Measurements from ENCODE around the gene DEGS2. TPM values are rescaled to one million over a fixed set of nuclear protein-coding genes. Genes with fewer than 3 reads are reported as not detected.

DEGS2 gene
- total and polyA plus RNA-seq, 12 donors = 0.04 to 0.20 (median 0.10) TPM; not detected in 7

GRCh38 chr14:100104523-100105300 is 54.7 kb downstream of the DEGS2 start:
- DNase-seq (no peak), ATAC-seq (no peak)
- Histone ChIP-seq H3K9me3 (no peaks in the 10 kb centered on the region), H3K27ac (peak overlapping the region in 6 of 10 donors; percentile 48 to 84 (median 66)), H3K36me3 (peaks cover 0 to 23% (median 0%) of the 10 kb centered on the region in 9 donors), H3K4me1 (peaks cover 29 to 81% (median 69%) of the 10 kb centered on the region in 9 donors), H3K27me3 (no peaks in the 10 kb centered on the region), H3K4me3 (no peak overlapping the region)
- TF ChIP-seq CTCF (IDR thresholded peaks at IDR 0.05) = no peak
- intact Hi-C loops (cut with DNase I) = loop anchor here in 8 of 10 donors (5.0 to 10.0 kb wide), 5 partner anchors 47 to 122 kb away; no protein-coding TSS in a partner anchor
- WGBS, 2 donors = 81 to 84% methylated on average over 7 of the region's 7 CpGs

GRCh38 chr14:100104006-100104352 is 55.5 kb downstream of the DEGS2 start:
- TF ChIP-seq CTCF (IDR thresholded peaks at IDR 0.05) = no peak
- Histone ChIP-seq H3K9me3 (no peaks in the 10 kb centered on the region), H3K27me3 (no peaks in the 10 kb centered on the region), H3K4me3 (no peak overlapping the region), H3K36me3 (peaks cover 0 to 23% (median 0%) of the 10 kb centered on the region in 9 donors), H3K27ac (peak overlapping the region in 9 of 10 donors; percentile 57 to 84 (median 65)), H3K4me1 (peaks cover 26 to 83% (median 65%) of the 10 kb centered on the region in 9 donors)
- WGBS, 2 donors = 80 to 92% methylated on average over 4 of the region's 4 CpGs
- ATAC-seq (no peak), DNase-seq (no peak)
- intact Hi-C loops (cut with DNase I) = loop anchor here in 1 of 10 donors (10.0 kb wide), 1 partner anchor 49 kb away; no protein-coding TSS in a partner anchor

- DNase-seq (peak in 1 of 2 donors; percentile 57), ATAC-seq (peak; percentile 23 to 64 (median 50))
- Histone ChIP-seq H3K4me1 (peaks cover 22 to 78% (median 60%) of the 10 kb centered on the region in 9 donors), H3K9me3 (no peaks in the 10 kb centered on the region), H3K36me3 (peaks cover 0 to 23% (median 0%) of the 10 kb centered on the region in 9 donors), H3K27me3 (no peaks in the 10 kb centered on the region), H3K27ac (peak overlapping the region; percentile 41 to 84 (median 64)), H3K4me3 (peak overlapping the region in 3 of 10 donors; percentile 4 to 17 (median 11))
- no peak for TF ChIP-seq CTCF (IDR thresholded peaks at IDR 0.05)
- intact Hi-C loops (cut with DNase I) = loop anchor here in 1 of 10 donors (10.0 kb wide), 1 partner anchor 49 kb away; no protein-coding TSS in a partner anchor
- 64 to 69% methylated on average over 10 of the region's 10 CpGs for WGBS, 2 donors
Observed at GRCh38 chr14:100103250-100104005, 56.0 kb downstream of the DEGS2 start.

- Histone ChIP-seq H3K4me3 (no peak overlapping the region), H3K36me3 (peaks cover 0 to 35% (median 0%) of the 10 kb centered on the region in 9 donors), H3K4me1 (peaks cover 21 to 66% (median 51%) of the 10 kb centered on the region in 9 donors), H3K27ac (peak overlapping the region in 9 of 10 donors; percentile 41 to 84 (median 65)), H3K9me3 (no peaks in the 10 kb centered on the region), H3K27me3 (no peaks in the 10 kb centered on the region)
- DNase-seq (no peak), ATAC-seq (no peak)
- WGBS, 2 donors = 85 to 91% methylated on average over 8 of the region's 8 CpGs
- intact Hi-C loops (cut with DNase I) = loop anchor here in 1 of 10 donors (10.0 kb wide), 1 partner anchor 47 kb away; no protein-coding TSS in a partner anchor
- TF ChIP-seq CTCF (IDR thresholded peaks at IDR 0.05) = no peak
Observed at GRCh38 chr14:100102156-100102785, 57.2 kb downstream of the DEGS2 start.
